ENCODE measurements around the gene COL5A1. TPM values are rescaled to one million over a fixed set of nuclear protein-coding genes. Genes with fewer than 3 reads are reported as not detected.

COL5A1 gene
- total RNA-seq, 1 donor from 2014 or later, result 1,552 TPM

- TF ChIP-seq CTCF (IDR thresholded peaks at IDR 0.05), result no peak
- H3K9me3 Mint-ChIP-seq (ENCODE audit: unreplicated experiment), result peaks cover 5% of the 10 kb centered on the region
- H3K4me3 Mint-ChIP-seq (ENCODE audit: unreplicated experiment), result no peak overlapping the region
- H3K4me1 Mint-ChIP-seq (ENCODE audit: unreplicated experiment), result peaks cover 14% of the 10 kb centered on the region
- no peak for DNase-seq (ENCODE audit: extremely low spot score, unreplicated experiment)
- H3K27ac Mint-ChIP-seq (ENCODE audit: unreplicated experiment), result no peak overlapping the region
- H3K27me3 Mint-ChIP-seq (ENCODE audit: unreplicated experiment), result peaks cover 15% of the 10 kb centered on the region
- no peaks in the 10 kb centered on the region for H3K36me3 Mint-ChIP-seq (ENCODE audit: unreplicated experiment)
Observed at GRCh38 chr9:134870746-134871662, 229.4 kb downstream of the COL5A1 start.

GRCh38 chr9:134871697-134872340, 230.2 kb downstream of the COL5A1 start:
- Mint-ChIP-seq H3K4me3 (ENCODE audit: unreplicated experiment) (no peak overlapping the region), H3K27me3 (ENCODE audit: unreplicated experiment) (peaks cover 16% of the 10 kb centered on the region), H3K36me3 (ENCODE audit: unreplicated experiment) (no peaks in the 10 kb centered on the region), H3K4me1 (ENCODE audit: unreplicated experiment) (peaks cover 14% of the 10 kb centered on the region), H3K27ac (ENCODE audit: unreplicated experiment) (peak overlapping the region; percentile 4), H3K9me3 (ENCODE audit: unreplicated experiment) (peaks cover 5% of the 10 kb centered on the region)
- no peak for DNase-seq (ENCODE audit: extremely low spot score, unreplicated experiment)
- no peak for TF ChIP-seq CTCF (IDR thresholded peaks at IDR 0.05)

- no peak for TF ChIP-seq CTCF (IDR thresholded peaks at IDR 0.05)
- Mint-ChIP-seq H3K9me3 (ENCODE audit: unreplicated experiment) (peaks cover 5% of the 10 kb centered on the region), H3K27me3 (ENCODE audit: unreplicated experiment) (peaks cover 24% of the 10 kb centered on the region)
Observed at GRCh38 chr9:134872482-134873231, 231.1 kb downstream of the COL5A1 start.

GRCh38 chr9:134875371-134875770, 233.8 kb downstream of the COL5A1 start:
- TF ChIP-seq CTCF (IDR thresholded peaks at IDR 0.05), result no peak
- peaks cover 14% of the 10 kb centered on the region for H3K4me1 Mint-ChIP-seq (ENCODE audit: unreplicated experiment)
- peaks cover 5% of the 10 kb centered on the region for H3K9me3 Mint-ChIP-seq (ENCODE audit: unreplicated experiment)
- no peaks in the 10 kb centered on the region for H3K36me3 Mint-ChIP-seq (ENCODE audit: unreplicated experiment)
- H3K27ac Mint-ChIP-seq (ENCODE audit: unreplicated experiment), result no peak overlapping the region
- peak; percentile 5 for DNase-seq (ENCODE audit: extremely low spot score, unreplicated experiment)
- H3K4me3 Mint-ChIP-seq (ENCODE audit: unreplicated experiment), result no peak overlapping the region
- H3K27me3 Mint-ChIP-seq (ENCODE audit: unreplicated experiment), result peaks cover 46% of the 10 kb centered on the region

More at GRCh38 chr9:134872482-134873231, 231.1 kb downstream of the COL5A1 start:
- Mint-ChIP-seq H3K4me1 (ENCODE audit: unreplicated experiment) (peaks cover 14% of the 10 kb centered on the region), H3K27ac (ENCODE audit: unreplicated experiment) (peak overlapping the region; percentile 4), H3K36me3 (ENCODE audit: unreplicated experiment) (no peaks in the 10 kb centered on the region), H3K4me3 (ENCODE audit: unreplicated experiment) (no peak overlapping the region)
- peak; percentile 44 for DNase-seq (ENCODE audit: extremely low spot score, unreplicated experiment)

All from osteocyte (in vitro differentiated cells).